ENCODE data around the gene CNTN5. TPM values are rescaled to one million over a fixed set of nuclear protein-coding genes. Genes with fewer than 3 reads are reported as not detected.

Gene CNTN5
- total RNA-seq, 2 donors from 2014 or later, result not detected

GRCh38 chr11:100094121-100094865, 1073.5 kb downstream of the CNTN5 start:
- H3K9me3 Mint-ChIP-seq, result peaks cover 25% of the 10 kb centered on the region
- DNase-seq (ENCODE audit: low spot score) (no peak), ATAC-seq (no peak)
- H3K4me3 Mint-ChIP-seq, result no peak overlapping the region
- H3K4me1 Mint-ChIP-seq (ENCODE audit: low read depth in 2 of 2), result no peaks in the 10 kb centered on the region
- no peak overlapping the region for H3K27ac Mint-ChIP-seq
- no peaks in the 10 kb centered on the region for H3K27me3 Mint-ChIP-seq
- peaks cover 5% of the 10 kb centered on the region for H3K36me3 Mint-ChIP-seq

- no peak overlapping the region for H3K27ac Mint-ChIP-seq
- DNase-seq (ENCODE audit: low spot score) (no peak), ATAC-seq (no peak)
- no peaks in the 10 kb centered on the region for H3K27me3 Mint-ChIP-seq
- H3K9me3 Mint-ChIP-seq, result peaks cover 28% of the 10 kb centered on the region
- H3K4me3 Mint-ChIP-seq, result no peak overlapping the region
- peaks cover 13% of the 10 kb centered on the region for H3K36me3 Mint-ChIP-seq
- no peaks in the 10 kb centered on the region for H3K4me1 Mint-ChIP-seq (ENCODE audit: low read depth in 2 of 2)
Measured at GRCh38 chr11:100095809-100096208, 1075.1 kb downstream of the CNTN5 start.

DNA sequence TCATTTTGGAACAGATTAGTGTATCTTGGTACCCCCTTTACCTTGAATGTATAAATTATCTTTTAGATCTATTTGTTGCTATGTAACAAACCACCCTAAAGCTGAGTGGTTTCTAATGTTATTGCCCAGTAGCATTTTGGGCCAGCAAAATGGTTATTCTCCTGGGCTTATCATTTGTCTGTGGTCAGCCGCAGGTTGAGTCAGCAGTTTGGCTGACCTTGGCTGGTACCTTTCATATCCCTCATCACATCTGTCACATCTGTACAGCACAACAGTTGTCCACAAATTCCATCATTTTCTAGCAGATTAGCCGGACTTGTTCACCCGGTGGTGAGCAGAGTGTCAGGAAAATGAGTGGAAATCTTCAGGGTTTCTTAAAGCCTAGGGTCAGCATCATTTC, 1077.8 kb downstream of the CNTN5 start:
- peaks cover 24% of the 10 kb centered on the region for H3K9me3 Mint-ChIP-seq

DNA sequence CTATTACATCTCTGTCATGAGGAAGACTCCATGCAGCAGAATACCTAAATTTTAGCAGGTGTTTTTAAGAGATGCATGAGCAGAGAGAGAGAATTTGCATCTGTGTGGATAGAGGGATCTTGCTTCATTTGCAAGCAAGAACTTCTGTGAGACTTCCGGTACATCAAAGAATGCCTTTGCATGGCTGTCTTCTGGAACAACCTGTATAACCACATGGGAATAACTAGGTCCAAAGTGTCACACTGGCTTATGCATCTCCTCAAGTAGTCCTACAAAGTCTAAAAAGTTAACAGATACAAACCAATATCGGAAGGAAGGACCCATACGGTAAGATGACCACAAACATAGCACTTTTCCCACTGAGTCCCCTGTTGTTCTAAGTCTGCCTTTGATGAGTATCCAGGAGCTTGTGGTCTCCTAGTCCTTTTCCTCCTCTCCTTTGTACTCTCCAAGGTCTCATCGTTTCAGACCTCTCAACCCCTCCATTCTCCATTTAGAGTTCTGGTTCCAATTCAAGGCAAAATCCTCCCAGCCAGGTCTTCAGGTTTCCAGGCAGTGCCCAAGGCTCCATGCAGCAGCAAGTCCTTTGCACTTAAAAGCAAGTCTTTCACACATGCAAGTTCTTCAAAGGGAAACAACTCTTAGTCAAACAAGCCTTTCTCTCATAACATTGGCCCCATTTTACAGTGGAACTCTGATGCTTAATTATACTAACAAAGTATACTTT, 1084.7 kb downstream of the CNTN5 start:
- Mint-ChIP-seq H3K4me1 (ENCODE audit: low read depth in 2 of 2) (no peaks in the 10 kb centered on the region), H3K4me3 (no peak overlapping the region), H3K27me3 (no peaks in the 10 kb centered on the region), H3K9me3 (peaks cover 15% of the 10 kb centered on the region), H3K27ac (no peak overlapping the region), H3K36me3 (peaks cover 12% of the 10 kb centered on the region)
- DNase-seq (ENCODE audit: low spot score) (no peak), ATAC-seq (no peak)

More for the DNA sequence above, 1077.8 kb downstream of the CNTN5 start:
- DNase-seq (ENCODE audit: low spot score) (no peak), ATAC-seq (no peak)
- Mint-ChIP-seq H3K27me3 (no peaks in the 10 kb centered on the region), H3K4me3 (no peak overlapping the region), H3K36me3 (peaks cover 17% of the 10 kb centered on the region), H3K4me1 (ENCODE audit: low read depth in 2 of 2) (no peaks in the 10 kb centered on the region), H3K27ac (no peak overlapping the region)

DNA sequence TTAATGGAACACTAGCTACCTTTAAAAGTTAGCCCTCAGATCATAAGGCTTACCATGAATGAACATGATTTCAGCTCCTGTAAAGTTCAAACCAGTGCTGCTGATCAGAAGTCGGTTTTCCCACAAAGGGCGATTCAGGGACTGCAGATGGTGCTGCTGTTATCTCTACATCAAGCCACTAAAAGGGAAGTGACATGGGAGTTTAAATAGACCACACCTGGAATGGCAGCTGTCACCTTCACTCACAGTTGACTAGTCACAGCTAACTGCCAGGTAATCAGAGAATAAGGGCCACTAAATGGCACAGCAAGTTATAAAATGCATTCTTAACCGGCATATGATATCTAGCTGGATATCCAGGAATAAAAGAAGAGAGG, 1085.2 kb downstream of the CNTN5 start:
- Mint-ChIP-seq H3K27ac (no peak overlapping the region), H3K4me1 (ENCODE audit: low read depth in 2 of 2) (no peaks in the 10 kb centered on the region), H3K4me3 (no peak overlapping the region), H3K27me3 (no peaks in the 10 kb centered on the region), H3K9me3 (peaks cover 13% of the 10 kb centered on the region), H3K36me3 (peaks cover 6% of the 10 kb centered on the region)
- DNase-seq (ENCODE audit: low spot score), result no peak
- ATAC-seq, result no peak

DNA sequence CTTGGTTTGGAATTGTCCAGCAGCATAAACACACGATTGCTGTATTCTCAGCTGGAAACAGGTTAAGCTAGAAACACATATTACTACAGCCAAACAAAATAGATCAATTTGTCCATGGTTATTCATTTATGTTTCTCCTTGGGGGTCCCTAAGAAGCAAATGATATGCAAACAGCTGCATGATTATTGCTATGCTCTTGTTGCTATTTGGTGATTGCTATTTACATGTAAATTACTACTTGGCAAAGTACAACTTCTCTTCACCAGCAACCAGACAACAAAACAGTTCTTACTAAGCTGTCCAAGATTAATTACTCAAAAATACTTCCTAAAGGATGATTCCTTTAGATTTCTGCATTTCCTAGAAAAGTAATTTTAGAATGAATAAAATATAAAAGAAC, 1098.4 kb downstream of the CNTN5 start:
- Mint-ChIP-seq H3K27ac (no peak overlapping the region), H3K27me3 (no peaks in the 10 kb centered on the region), H3K4me1 (ENCODE audit: low read depth in 2 of 2) (no peaks in the 10 kb centered on the region), H3K9me3 (peaks cover 19% of the 10 kb centered on the region), H3K4me3 (no peak overlapping the region), H3K36me3 (no peaks in the 10 kb centered on the region)
- no peak for ATAC-seq
- no peak for DNase-seq (ENCODE audit: low spot score)

DNA sequence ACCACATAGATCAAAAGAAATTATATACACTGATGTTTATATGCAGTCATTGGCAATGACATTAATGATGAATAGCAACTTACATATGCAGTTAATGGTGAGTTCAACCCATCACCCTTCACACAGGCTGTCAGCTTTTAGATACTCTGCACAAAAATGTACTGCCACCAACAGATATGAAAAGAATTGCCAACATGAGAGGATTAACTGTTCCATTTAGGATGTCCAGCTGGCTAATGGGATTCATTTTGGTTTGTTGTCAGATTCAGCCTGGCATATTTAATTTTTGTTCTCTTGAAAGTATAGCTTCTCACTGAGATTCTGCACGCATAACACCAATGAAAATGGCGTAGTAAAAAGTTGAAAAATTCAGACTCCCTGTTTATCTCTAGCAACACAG, 1112.4 kb downstream of the CNTN5 start:
- ATAC-seq (no peak), DNase-seq (ENCODE audit: low spot score) (no peak)
- Mint-ChIP-seq H3K9me3 (peaks cover 24% of the 10 kb centered on the region), H3K36me3 (peaks cover 23% of the 10 kb centered on the region), H3K4me1 (ENCODE audit: low read depth in 2 of 2) (no peaks in the 10 kb centered on the region), H3K27me3 (no peaks in the 10 kb centered on the region), H3K27ac (no peak overlapping the region), H3K4me3 (no peak overlapping the region)

DNA sequence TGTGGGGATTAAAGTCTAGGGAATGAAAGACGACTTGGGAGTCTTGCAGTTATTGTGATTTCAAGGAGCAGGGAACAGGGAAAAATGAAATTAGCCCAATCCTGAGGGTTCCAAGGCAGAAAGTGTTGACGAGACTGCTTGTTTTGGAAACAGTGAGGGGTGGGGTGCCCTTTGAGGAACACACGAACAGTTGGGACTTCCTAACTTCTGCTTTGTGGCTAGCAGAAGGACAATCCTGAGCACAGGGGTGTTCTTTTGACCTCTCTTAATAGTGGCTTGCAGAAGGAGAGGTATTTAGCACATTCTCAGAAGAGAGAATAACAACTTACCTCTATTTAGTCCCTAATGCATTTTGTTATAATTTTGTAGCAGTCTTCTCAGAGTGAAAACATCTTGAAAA, 1120.5 kb downstream of the CNTN5 start:
- H3K27me3 Mint-ChIP-seq, result no peaks in the 10 kb centered on the region
- no peaks in the 10 kb centered on the region for H3K4me1 Mint-ChIP-seq (ENCODE audit: low read depth in 2 of 2)
- H3K9me3 Mint-ChIP-seq, result peaks cover 4% of the 10 kb centered on the region
- no peak overlapping the region for H3K27ac Mint-ChIP-seq
- DNase-seq (ENCODE audit: low spot score), result no peak
- H3K4me3 Mint-ChIP-seq, result no peak overlapping the region
- ATAC-seq, result no peak
- no peaks in the 10 kb centered on the region for H3K36me3 Mint-ChIP-seq

DNA sequence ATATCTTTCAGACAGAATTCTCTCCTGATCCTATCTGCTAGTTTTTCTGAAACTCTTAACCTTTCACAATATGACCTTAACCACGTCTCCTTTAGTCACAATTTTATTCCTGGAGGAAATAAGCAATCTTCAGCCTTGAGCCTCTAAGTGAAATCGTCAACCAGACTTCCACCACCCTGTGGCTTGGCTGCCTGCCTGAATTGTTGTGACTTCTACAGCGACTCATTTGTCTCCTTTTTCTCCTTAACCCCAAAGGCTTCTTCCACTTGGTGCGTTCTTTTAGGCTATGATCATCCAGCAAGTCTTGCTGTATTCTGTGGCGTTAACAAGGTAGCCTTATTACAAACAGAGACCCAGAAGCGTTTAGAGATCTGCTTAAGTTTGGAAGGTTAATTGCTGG, 1131.2 kb downstream of the CNTN5 start:
- no peaks in the 10 kb centered on the region for H3K4me1 Mint-ChIP-seq (ENCODE audit: low read depth in 2 of 2)
- no peaks in the 10 kb centered on the region for H3K27me3 Mint-ChIP-seq
- H3K27ac Mint-ChIP-seq, result no peak overlapping the region
- peaks cover 4% of the 10 kb centered on the region for H3K36me3 Mint-ChIP-seq
- peaks cover 15% of the 10 kb centered on the region for H3K9me3 Mint-ChIP-seq
- no peak for DNase-seq (ENCODE audit: low spot score)
- no peak for ATAC-seq
- no peak overlapping the region for H3K4me3 Mint-ChIP-seq

- ATAC-seq (no peak), DNase-seq (ENCODE audit: low spot score) (no peak)
- no peak overlapping the region for H3K4me3 Mint-ChIP-seq
- peaks cover 5% of the 10 kb centered on the region for H3K36me3 Mint-ChIP-seq
- no peaks in the 10 kb centered on the region for H3K27me3 Mint-ChIP-seq
- H3K4me1 Mint-ChIP-seq (ENCODE audit: low read depth in 2 of 2), result no peaks in the 10 kb centered on the region
- H3K27ac Mint-ChIP-seq, result no peak overlapping the region
- H3K9me3 Mint-ChIP-seq, result peaks cover 13% of the 10 kb centered on the region
Measured at GRCh38 chr11:100152766-100153165, 1132.0 kb downstream of the CNTN5 start.

DNA sequence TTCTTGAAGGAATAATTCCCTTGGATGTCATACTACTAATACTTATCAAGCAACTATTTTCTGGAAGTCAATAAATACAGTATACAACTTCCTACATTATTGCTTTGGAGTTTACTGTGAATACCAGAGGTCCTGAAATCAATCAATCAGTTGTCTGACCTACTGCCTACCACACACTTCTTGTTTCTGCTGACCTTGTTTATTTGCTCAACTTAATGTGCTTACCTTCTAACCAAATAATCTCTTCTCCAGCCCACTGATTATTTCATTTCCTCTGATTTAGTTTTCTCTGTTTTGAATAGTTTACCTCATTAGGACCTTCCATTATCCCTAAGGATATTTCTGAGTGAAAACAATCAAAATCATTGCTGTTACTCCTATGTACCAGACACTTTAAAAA, 1142.7 kb downstream of the CNTN5 start:
- no peaks in the 10 kb centered on the region for H3K4me1 Mint-ChIP-seq (ENCODE audit: low read depth in 2 of 2)
- H3K4me3 Mint-ChIP-seq, result no peak overlapping the region
- H3K9me3 Mint-ChIP-seq, result peaks cover 11% of the 10 kb centered on the region
- DNase-seq (ENCODE audit: low spot score) (no peak), ATAC-seq (no peak)
- no peaks in the 10 kb centered on the region for H3K36me3 Mint-ChIP-seq
- H3K27ac Mint-ChIP-seq, result no peak overlapping the region
- no peaks in the 10 kb centered on the region for H3K27me3 Mint-ChIP-seq

DNA sequence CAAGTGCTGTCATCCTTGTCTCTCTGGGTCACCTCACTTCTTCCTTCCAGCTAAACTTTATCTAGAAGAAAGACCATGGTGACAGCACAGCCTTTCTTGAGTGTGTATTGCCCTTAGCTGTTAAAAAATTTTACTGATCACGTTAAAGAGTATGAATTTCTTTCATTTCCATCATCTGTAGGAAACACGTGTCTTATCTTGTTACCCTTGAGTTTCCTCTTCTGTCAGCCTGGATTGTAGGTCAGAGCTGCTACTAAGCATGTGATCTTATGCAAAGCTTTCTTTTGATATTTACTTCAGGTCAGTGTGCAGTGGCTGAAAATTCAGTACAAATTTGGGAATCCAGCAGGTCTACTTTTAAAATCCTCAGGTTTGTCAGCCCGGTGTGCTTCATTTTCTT, 1154.1 kb downstream of the CNTN5 start:
- no peaks in the 10 kb centered on the region for H3K27me3 Mint-ChIP-seq
- DNase-seq (ENCODE audit: low spot score), result no peak
- no peaks in the 10 kb centered on the region for H3K4me1 Mint-ChIP-seq (ENCODE audit: low read depth in 2 of 2)
- H3K27ac Mint-ChIP-seq, result no peak overlapping the region
- H3K4me3 Mint-ChIP-seq, result no peak overlapping the region
- H3K36me3 Mint-ChIP-seq, result peaks cover 4% of the 10 kb centered on the region
- no peak for ATAC-seq
- H3K9me3 Mint-ChIP-seq, result peaks cover 26% of the 10 kb centered on the region

DNA sequence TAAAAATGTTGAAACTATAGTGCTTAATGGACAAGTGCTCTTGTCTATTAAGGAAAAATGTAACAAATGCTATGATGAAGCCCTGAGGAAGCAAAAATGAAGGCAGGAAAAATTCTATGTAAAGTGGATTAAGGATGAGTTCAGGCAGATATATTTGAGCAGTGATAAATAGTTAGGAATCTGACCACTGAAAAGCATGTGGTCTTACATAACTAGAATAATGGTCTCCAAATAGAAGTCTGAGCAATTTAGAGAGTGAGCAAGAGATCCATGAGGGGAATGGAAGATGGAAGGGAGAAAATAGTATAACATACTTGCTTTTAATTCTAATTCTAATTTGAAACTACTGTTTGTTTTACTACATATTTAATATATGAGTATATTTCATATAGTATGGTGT, 1155.7 kb downstream of the CNTN5 start:
- ATAC-seq (no peak), DNase-seq (ENCODE audit: low spot score) (no peak)
- no peak overlapping the region for H3K4me3 Mint-ChIP-seq
- no peaks in the 10 kb centered on the region for H3K27me3 Mint-ChIP-seq
- peaks cover 37% of the 10 kb centered on the region for H3K9me3 Mint-ChIP-seq
- peaks cover 4% of the 10 kb centered on the region for H3K36me3 Mint-ChIP-seq
- H3K27ac Mint-ChIP-seq, result no peak overlapping the region
- H3K4me1 Mint-ChIP-seq (ENCODE audit: low read depth in 2 of 2), result no peaks in the 10 kb centered on the region

DNA sequence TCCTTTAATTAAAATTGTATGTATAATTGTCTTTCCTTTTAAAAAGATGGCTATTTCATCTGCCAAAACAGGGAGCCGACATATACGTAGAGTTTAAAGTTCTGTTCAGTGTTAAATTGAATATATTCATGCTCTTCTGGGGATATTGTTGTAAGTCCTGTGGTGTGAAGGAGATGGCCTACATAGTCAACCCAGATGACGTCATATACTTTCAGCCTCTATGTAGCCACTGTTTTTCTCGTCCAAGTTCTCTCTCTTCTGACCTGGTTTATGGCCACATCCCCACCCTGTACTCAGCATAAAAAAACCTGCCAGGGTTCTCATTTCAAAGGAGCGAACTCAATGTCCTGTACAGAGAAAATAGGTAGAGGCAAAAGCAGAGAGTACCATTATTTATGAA, 1156.9 kb downstream of the CNTN5 start:
- ATAC-seq, result no peak
- DNase-seq (ENCODE audit: low spot score), result no peak
- Mint-ChIP-seq H3K27me3 (no peaks in the 10 kb centered on the region), H3K36me3 (peaks cover 4% of the 10 kb centered on the region), H3K4me3 (no peak overlapping the region), H3K4me1 (ENCODE audit: low read depth in 2 of 2) (no peaks in the 10 kb centered on the region), H3K27ac (no peak overlapping the region), H3K9me3 (peaks cover 31% of the 10 kb centered on the region)

Measured in natural killer cell treated with Interleukin-12 subunit alpha and Interleukin-12 subunit beta and Interleukin-15 and Interleukin-18, amount 100 ng/mL, for 72 hours (primary cell).